IPS DF 6.9 (cell line): ENCODE data around the gene KDM1B.

Experiments
- DNase-seq: peaks from one replicate; pipeline ENCODE4 v3.0.0-alpha.2; 2013; ENCODE audit warnings: low read depth, low spot score
- H3K27ac ChIP-seq: one replicate; pipeline ENCODE4 v1.5.1; 2013; ENCODE audit warnings: low read length, control low read depth
- H3K27me3 ChIP-seq: 2 replicates; pipeline ENCODE4 v1.6.1; 2013; ENCODE audit warnings: mild to moderate bottlenecking, low read length; ENCODE audit not compliant: control insufficient read depth, insufficient read depth
- H3K36me3 ChIP-seq: 2 replicates; pipeline ENCODE4 v1.6.1; 2013; ENCODE audit warnings: low read length; ENCODE audit not compliant: control insufficient read depth, insufficient read depth
- H3K4me1 ChIP-seq: 2 replicates; pipeline ENCODE4 v1.6.1; 2013; ENCODE audit warnings: low read length; ENCODE audit not compliant: control insufficient read depth, insufficient read depth
- H3K4me3 ChIP-seq: 2 replicates; pipeline ENCODE4 v1.5.1; 2013; ENCODE audit warnings: mild to moderate bottlenecking, low read length
- H3K9me3 ChIP-seq: 2 replicates; pipeline ENCODE4 v1.6.1; 2013; ENCODE audit warnings: low read length, inconsistent platforms; ENCODE audit not compliant: control insufficient read depth, insufficient read depth
- WGBS: extraction: QIAGEN DNeasy Blood & Tissue Kit; methylation state at CpG from one replicate; pipeline ENCODE4 v1.1.7; 2013; ENCODE audit warnings: mixed read lengths, missing lambda C conversion rate; ENCODE audit not compliant: insufficient read length, insufficient coverage; 5-methylcytosine and 5-hydroxymethylcytosine counted together

KDM1B gene

DNA sequence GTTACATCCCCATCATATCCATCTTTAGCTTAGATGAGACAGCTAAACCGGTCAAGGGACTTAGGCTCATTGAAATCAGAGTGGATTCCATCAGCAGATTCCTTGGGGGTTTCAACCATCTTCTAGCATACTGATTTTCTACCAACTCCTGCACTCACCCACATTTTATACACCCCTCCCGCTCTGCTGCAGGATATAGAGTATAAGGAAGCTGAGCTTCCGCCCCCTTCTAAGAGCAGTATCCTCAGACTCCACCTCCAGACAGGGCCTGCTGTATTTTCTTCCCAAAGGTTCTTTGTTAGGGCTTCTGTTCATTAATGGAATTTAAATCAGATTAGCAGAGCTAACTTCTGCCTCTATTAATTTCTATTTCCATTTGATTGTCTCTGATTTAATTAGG lies 22.9 kb upstream of the KDM1B start:
- Histone ChIP-seq H3K9me3 (no peaks in the 10 kb centered on the region), H3K36me3 (peaks cover 4% of the 10 kb centered on the region; the same call in 1 of the 2 replicates), H3K27ac (no peak overlapping the region), H3K27me3 (no peaks in the 10 kb centered on the region), H3K4me1 (no peaks in the 10 kb centered on the region), H3K4me3 (no peak overlapping the region)
- no CpG with 5 or more reads among the region's 3 CpGs for WGBS
- DNase-seq, result no peak

- WGBS, result no CpG with 5 or more reads among the region's 2 CpGs
- DNase-seq, result no peak
- H3K4me3 ChIP-seq, result no peak overlapping the region
- no peak overlapping the region for H3K27ac ChIP-seq
- H3K4me1 ChIP-seq, result no peaks in the 10 kb centered on the region
- peaks cover 4% of the 10 kb centered on the region; the same call in 1 of the 2 replicates for H3K36me3 ChIP-seq
- H3K9me3 ChIP-seq, result no peaks in the 10 kb centered on the region
- no peaks in the 10 kb centered on the region for H3K27me3 ChIP-seq
Measured at GRCh38 chr6:18135171-18135570, 20.1 kb upstream of the KDM1B start.

DNA sequence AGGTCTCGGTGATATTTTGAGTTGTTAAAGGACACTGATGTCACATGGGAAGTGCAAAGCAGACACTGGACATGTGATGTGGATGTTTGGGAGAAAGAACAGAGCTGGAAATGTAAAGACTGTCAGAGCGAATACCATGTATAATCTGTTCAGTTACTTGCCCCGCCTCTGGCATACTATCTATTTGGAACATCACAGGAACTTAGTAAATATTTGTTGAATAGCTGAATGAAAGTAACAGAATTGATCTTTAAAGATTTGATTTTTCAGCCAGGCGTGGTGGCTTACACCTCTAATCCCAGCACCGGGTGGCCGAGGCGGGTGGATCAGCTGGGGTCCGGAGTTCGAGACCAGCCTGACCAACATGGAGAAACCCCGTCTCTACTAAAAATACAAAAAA lies 19.0 kb upstream of the KDM1B start:
- DNase-seq, result no peak
- Histone ChIP-seq H3K4me3 (no peak overlapping the region), H3K36me3 (peaks cover 4% of the 10 kb centered on the region; the same call in 1 of the 2 replicates), H3K27me3 (no peaks in the 10 kb centered on the region), H3K4me1 (no peaks in the 10 kb centered on the region), H3K27ac (no peak overlapping the region), H3K9me3 (no peaks in the 10 kb centered on the region)
- WGBS, result no CpG with 5 or more reads among the region's 10 CpGs

- H3K36me3 ChIP-seq, result peaks cover 4% of the 10 kb centered on the region; the same call in 1 of the 2 replicates
- H3K4me1 ChIP-seq, result no peaks in the 10 kb centered on the region
- H3K4me3 ChIP-seq, result no peak overlapping the region
- no CpG with 5 or more reads among the region's 5 CpGs for WGBS
- no peak for DNase-seq
- H3K27ac ChIP-seq, result no peak overlapping the region
- H3K9me3 ChIP-seq, result no peaks in the 10 kb centered on the region
- H3K27me3 ChIP-seq, result no peaks in the 10 kb centered on the region
Measured at GRCh38 chr6:18138906-18139305, 16.3 kb upstream of the KDM1B start.

DNA sequence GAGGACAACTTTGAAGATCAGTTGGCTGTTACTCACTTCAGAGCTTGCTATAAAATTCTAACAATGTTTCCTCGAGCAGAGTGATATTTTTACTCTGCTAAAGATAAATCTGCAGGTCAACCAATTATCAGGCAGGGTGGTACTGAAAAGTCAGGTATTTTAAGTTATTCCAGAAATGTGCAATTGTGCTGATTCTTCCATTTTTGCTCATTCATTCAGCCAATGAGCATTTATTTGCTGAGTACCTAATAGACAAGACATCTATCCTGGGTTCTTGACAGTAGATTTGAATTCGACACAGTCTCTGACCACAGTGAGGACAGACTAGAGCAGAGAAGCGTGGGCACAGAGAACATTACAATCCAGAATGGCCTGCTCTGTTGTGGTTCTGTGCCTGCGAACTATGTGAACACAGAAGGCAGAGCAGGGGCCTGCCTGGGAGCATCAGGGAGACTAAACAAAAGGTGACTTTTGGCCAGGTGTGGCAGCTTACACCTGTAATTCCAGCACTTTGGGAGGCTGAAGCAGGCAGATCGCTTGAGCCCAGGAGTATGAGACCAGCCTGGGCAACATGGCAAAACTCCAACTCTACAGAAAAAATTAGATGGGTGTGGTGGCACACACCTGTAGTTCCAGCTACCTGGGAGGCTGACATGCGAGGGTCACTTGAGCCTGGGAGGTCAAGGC lies 15.1 kb upstream of the KDM1B start:
- no CpG with 5 or more reads among the region's 6 CpGs for whole genome bisulfite sequencing
- no peaks in the 10 kb centered on the region for H3K9me3 ChIP-seq
- H3K4me1 ChIP-seq, result no peaks in the 10 kb centered on the region
- DNase-seq, result no peak
- H3K4me3 ChIP-seq, result no peak overlapping the region
- peaks cover 4% of the 10 kb centered on the region; the same call in 1 of the 2 replicates for H3K36me3 ChIP-seq
- H3K27me3 ChIP-seq, result no peaks in the 10 kb centered on the region
- H3K27ac ChIP-seq, result no peak overlapping the region

- Histone ChIP-seq H3K9me3 (no peaks in the 10 kb centered on the region), H3K27me3 (no peaks in the 10 kb centered on the region), H3K36me3 (no peaks in the 10 kb centered on the region; the same call in 1 of the 2 replicates), H3K4me3 (no peak overlapping the region), H3K27ac (no peak overlapping the region), H3K4me1 (no peaks in the 10 kb centered on the region)
- no peak for DNase-seq
- no CpG with 5 or more reads among the region's 13 CpGs for WGBS
Measured at GRCh38 chr6:18141805-18142590, 13.2 kb upstream of the KDM1B start.

- H3K4me3 ChIP-seq, result no peak overlapping the region
- H3K9me3 ChIP-seq, result no peaks in the 10 kb centered on the region
- no peaks in the 10 kb centered on the region for H3K27me3 ChIP-seq
- H3K27ac ChIP-seq, result no peak overlapping the region
- no peak for DNase-seq
- no peaks in the 10 kb centered on the region for H3K4me1 ChIP-seq
- no peaks in the 10 kb centered on the region; the same call in 1 of the 2 replicates for H3K36me3 ChIP-seq
- WGBS, result no CpG with 5 or more reads among the region's 3 CpGs
Measured at GRCh38 chr6:18142591-18142861, 12.7 kb upstream of the KDM1B start.

DNA sequence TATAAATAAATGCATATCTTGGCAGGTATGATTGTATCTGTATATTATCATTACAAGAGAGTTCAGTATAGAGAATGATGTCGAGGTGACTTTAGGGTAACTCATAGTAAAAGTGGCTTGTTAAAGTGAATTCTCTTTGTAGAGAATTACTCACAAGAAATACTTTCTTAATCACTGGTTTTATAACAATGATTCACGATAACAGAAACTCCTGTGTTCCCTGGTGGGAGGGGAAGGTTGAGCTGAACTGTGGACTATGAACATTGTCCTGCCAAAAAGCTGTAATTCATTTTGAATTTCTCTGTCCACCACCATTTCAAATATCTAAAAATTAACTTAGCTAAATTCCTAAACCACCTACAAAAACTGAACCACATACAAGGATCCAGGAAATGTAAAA lies 8.1 kb upstream of the KDM1B start:
- H3K27ac ChIP-seq, result no peak overlapping the region

GRCh38 chr6:18147616-18148015 lies 7.6 kb upstream of the KDM1B start:
- DNase-seq, result no peak
- no peak overlapping the region for H3K27ac ChIP-seq
- no peaks in the 10 kb centered on the region for H3K27me3 ChIP-seq
- no peak overlapping the region for H3K4me3 ChIP-seq
- H3K4me1 ChIP-seq, result no peaks in the 10 kb centered on the region
- H3K9me3 ChIP-seq, result no peaks in the 10 kb centered on the region
- H3K36me3 ChIP-seq, result no peaks in the 10 kb centered on the region; the same call in 1 of the 2 replicates
- no CpG with 5 or more reads among the region's 2 CpGs for WGBS

More for the DNA sequence above, 8.1 kb upstream of the KDM1B start:
- Histone ChIP-seq H3K9me3 (no peaks in the 10 kb centered on the region), H3K4me3 (no peak overlapping the region), H3K27me3 (no peaks in the 10 kb centered on the region), H3K4me1 (no peaks in the 10 kb centered on the region), H3K36me3 (no peaks in the 10 kb centered on the region; the same call in 1 of the 2 replicates)
- DNase-seq, result no peak
- no CpG with 5 or more reads among the region's 2 CpGs for WGBS

GRCh38 chr6:18148304-18149025 lies 6.8 kb upstream of the KDM1B start:
- no peak overlapping the region for H3K27ac ChIP-seq
- no peak for DNase-seq
- 100% methylated on average over 1 of the region's 5 CpGs for WGBS

More at GRCh38 chr6:18148304-18149025, 6.8 kb upstream of the KDM1B start:
- Histone ChIP-seq H3K4me3 (no peak overlapping the region), H3K27me3 (no peaks in the 10 kb centered on the region), H3K36me3 (no peaks in the 10 kb centered on the region; the same call in 1 of the 2 replicates), H3K4me1 (no peaks in the 10 kb centered on the region), H3K9me3 (no peaks in the 10 kb centered on the region)
